HCEC 1CT (cell line): ENCODE measurements around the gene SHISA9.

Experiments used
- DNase-seq: peaks from one replicate; pipeline ENCODE4 v3.0.0-alpha.2; 2017

SHISA9 gene

DNA sequence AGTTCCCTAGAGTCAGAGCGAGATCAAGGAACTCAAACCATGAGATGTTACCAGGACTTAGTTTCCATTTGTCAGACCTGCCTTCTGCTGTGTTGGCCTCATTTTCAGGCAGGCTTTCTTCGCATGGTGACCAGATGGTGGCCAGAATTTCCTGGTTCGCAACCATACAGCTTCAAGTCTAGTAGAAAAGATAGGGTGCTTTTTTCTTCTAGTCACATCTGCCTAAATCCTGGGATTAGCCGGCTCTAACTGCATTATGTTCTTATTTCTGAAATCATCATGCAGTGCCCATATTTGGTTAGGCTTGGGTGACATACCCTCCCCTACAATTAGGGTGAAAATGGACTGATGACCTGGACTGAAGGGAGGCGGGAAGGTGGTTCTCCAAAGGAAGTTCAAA is 131.5 kb downstream of the SHISA9 start:
- DNase-seq = no peak

DNA sequence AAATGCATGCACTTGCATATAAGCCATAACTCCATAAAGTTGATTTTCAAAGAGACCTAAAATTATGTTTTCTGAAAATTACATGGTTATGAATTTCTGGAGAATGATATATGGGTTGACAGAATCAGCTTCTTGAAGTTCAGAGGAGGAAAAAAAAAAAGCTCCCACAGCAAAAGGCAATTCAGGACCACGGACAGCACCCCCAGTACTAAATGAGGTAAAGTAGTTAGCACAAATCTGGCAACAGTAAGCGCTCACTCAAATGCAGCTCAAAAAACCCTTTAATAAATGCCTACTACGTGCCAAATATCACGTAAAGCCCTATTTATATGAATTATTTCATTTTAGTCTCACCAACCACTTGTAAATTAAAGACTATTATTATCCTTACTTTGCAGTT is 135.2 kb downstream of the SHISA9 start:
- DNase-seq = no peak

DNA sequence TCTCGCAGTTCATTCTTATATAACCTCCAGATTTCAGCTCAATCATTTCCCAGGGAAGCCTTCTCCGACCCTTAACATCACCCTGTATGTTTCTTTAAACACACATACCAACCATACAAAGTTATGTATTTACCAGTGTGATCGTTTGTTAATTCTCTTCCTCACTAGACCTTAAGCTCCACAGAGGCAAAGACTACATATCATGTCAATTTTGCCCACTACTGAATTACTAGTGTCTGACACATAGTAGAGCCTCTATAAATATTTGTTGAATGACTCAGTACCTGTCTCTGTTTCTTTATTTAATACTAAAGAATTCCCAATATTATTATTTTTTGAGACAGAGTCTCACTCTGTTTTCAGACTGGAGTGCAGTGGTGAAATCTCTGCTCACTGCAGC is 137.2 kb downstream of the SHISA9 start:
- DNase-seq = no peak

DNA sequence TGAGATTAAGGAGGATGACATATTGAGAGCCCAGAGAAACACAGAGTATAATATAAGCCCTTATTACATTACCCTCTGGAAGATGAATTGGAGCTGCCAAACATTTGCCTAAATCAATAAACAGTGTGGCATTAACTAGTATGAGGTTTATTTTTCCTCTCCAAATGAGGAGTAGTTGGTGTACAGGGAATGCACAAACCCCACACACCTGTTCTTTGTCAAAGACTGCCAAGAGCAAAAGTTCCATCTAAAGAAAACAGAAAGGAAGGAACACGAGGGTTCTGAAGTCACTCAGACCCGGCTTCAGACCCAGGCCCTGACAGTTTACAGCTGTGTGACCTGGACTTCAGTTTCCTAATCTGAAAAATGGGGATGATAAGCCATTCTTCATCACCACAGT is 138.1 kb downstream of the SHISA9 start:
- no peak for DNase-seq

DNA sequence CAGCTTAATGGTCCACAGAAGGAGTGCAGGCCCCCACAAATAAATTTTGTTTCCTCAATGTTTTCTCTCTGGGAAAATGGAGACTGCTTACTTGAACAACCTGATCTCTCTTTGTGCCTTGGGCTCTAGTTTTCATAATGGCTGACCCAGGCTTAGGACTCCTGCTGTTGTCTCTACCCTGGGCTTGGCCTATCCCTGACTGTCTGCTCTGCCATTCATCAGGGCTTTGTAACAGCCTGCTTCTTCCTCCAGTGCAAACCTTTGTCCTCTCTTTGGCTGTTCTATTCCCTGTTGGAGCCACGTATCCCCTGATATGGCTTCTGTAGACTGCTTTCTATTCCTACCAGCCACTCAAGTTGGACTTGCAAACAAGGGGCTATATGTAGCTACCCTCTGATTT is 139.8 kb downstream of the SHISA9 start:
- no peak for DNase-seq

DNA sequence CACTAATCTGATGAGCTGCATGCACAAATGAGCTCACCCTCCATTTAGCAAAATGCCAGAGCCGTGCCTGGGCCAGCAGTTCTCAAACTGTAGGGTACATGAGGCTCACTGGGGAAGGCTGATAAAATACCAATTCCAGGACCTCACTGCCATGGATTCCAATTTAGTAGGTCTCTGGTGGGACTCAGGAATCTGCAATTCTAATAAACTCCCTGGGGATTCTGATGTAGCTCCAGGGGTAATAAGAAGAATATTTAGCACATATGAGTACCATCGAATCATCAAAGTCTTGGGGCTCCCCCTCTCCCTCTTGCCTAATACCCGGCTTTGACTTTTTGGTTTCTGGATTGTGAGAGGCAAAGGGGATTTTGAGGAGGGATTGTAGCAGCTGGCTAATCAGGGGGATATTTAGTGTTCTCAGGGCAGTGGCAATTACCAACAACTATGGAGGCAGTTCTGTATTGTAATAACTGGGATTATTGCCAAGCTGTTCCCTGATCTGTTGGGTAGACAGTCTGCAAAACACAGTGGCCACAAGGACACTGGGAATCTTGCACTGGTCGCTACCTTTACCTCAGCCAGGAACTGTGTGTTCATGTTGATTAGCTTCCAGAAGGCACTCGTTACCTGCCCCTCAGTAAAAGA is 140.4 kb downstream of the SHISA9 start:
- DNase-seq = no peak

DNA sequence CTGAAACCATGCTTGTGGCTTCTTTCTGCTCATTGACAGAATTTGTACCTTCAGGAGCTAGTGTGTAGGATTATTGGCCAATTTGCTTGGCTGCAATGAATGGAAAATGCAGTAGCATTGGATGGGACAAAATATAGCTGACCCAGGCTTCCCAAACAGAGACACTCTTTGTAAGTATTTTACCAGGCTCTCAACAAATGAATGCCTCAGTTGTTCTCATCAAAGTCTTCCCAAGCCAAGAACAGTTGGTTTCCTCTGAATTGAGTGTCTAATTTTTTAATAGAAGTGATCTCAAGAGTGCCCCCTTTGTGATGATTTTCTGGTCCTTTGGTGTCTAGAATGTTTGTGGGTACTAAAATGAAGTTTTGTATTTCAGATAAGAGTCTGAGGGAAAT is 140.9 kb downstream of the SHISA9 start:
- no peak for DNase-seq

DNA sequence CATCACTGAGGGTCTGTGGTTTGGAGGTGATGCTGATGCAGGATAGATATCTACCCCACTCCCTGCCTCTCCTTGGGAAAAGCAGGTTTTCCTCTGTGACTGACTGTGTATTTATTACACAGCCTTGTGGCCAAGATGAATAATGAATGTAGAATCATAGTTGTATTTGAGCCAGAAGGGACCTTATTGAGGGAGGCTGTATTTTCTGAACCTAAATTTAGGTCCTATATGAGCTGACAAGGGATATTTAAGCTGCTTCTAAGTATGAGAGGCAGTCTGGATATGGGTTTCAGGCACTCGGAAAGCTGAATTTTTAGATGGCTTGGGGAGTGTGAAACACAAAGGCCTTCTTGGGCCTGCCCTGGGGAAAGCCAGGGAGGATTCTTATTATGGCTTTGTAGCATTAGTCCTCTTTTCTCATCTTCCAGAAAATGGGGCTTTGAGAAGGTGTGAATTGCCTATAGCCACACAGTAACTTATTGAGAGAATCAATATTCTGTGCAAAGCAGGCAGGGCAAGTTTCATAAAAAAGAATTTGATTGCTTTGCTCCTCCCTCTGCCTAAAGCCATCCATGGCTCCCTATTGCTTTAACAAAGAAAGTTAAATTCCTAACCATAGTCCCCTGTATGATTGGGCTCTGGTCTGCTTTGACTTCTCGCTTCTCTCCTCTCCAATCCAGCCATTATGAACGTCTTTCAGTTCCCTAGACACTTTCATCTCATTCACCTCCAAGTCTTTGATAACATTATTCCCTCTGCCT is 144.8 kb downstream of the SHISA9 start:
- DNase-seq = no peak

DNA sequence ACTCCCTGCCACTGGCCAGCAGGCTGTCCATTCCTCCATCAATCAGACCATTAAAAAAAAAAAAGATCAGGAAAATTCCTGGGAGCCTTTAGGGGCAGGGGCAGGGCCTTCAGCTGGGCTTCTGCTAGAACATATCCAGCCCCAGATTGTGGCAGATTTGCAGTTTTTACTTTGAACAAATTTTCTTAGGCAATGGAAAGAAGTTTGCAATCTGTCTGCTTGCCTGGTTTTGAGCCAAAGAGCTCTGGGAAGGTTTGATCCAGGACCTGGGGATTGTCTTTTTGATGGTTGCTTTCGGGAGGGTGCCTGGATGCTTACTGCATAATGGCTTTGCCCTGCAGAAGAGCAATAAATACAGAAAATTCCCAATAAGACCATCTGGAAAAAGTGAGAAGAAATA is 145.9 kb downstream of the SHISA9 start:
- DNase-seq = no peak

DNA sequence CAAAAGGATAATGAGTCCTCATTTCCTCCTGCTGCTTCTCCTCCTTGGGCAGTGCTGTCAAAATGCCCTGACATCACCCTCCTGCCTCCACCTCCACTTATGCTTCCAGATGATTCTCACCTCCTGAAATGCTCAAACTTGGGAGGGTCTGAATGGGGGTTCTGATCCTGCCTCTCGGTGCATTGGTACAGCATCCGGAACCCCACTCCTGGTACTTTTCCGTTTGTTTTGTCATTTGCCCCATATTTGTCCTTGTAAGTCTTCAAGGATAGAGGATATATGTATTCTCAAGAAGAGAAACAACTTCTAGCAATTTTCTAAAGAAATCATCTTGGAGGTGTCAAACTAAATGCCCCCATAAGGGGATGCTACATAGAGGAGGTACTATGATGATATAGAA is 148.3 kb downstream of the SHISA9 start:
- no peak for DNase-seq

DNA sequence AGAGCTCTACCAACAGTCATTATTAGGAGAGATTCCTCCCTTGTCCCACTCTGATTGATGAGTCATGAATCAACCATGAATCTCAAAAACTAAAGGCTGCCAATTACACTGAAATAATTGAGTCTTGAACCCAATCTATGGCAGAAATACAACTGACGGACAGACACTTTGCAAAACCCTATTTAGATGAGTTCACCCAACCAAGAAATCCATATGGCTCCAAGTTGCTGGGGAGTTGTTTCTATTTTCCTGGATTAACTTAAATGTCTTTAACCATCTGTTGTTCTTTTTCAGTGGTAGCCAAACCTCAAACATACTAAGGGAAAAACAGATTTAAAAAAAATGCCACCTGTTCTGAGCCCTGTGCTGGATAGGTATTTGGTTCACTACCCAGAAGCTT is 151.0 kb downstream of the SHISA9 start:
- DNase-seq = no peak

DNA sequence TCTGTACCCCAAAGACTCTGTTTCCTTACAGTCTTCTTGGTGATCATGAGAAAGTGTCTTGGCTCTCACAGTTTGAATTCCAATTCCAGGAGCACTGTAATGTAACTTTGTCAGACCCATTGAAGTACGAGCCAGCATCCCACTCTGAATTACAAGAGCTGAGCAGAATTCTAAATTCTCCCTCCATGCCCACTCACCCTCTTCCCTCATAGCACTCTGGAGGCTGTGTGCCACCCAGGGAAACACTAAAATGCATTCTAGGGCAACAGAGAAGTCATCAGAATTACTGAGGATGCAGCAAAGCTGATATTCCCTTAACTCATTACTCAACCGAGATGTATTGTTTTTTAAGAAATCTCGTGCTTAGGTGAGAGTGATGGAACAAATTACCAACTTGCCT is 154.1 kb downstream of the SHISA9 start:
- no peak for DNase-seq

DNA sequence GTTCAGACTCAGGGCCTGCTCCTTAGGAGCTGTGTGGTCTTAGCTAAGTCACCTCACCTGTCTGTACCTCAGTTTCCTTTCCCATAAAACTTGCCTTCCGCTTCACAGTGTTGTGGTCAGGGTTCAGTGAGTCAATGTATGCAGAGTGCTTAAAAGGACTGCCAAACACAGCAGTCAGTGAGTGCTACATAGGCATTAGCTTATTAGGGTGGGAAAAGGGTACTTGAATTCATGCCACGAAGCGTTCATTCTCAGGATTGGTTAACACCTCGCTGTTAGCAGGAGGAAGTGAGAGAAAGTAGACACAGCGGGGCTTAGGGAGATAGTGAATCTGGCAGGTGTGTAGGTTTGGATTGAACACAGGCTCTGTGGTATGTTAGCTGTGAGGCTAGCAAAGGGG is 155.2 kb downstream of the SHISA9 start:
- no peak for DNase-seq

DNA sequence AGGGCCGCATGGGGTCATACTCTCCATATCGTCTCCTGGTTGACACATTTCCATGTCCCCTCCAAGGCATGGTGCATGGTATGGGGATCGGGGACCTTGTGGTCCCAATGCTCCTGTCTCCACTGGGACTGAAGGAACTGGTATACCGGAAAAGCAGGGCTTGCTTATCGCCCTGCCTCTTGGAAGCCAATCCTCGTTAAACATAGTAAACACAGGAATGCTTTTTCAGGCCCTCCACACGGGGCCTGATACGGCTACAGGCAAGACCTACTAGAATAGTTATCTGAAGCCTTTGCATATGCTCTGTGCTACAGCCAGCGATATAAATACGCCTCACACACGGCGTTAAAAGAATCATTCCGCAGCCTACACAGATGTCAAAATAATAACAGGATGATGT is 159.5 kb downstream of the SHISA9 start:
- no peak for DNase-seq

DNA sequence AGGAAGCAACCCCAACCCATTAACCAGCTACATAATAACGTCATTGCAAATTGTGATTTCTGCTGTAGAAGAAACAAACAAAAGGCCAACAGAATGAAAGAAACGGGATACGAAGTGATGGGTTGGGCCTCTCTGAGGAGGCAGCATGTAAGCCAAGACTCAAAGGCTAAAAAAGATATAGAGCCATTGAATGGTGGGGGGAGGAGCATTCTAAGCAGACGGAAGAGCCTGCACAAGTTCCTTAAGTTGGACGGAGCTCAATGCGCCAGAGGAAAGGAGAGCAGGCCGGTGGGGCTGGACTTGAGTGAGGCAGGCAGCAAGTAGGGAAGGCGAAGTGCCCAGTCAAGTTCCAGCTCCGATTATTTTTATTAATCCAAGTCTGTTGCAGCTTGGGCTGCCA is 160.3 kb downstream of the SHISA9 start:
- no peak for DNase-seq

DNA sequence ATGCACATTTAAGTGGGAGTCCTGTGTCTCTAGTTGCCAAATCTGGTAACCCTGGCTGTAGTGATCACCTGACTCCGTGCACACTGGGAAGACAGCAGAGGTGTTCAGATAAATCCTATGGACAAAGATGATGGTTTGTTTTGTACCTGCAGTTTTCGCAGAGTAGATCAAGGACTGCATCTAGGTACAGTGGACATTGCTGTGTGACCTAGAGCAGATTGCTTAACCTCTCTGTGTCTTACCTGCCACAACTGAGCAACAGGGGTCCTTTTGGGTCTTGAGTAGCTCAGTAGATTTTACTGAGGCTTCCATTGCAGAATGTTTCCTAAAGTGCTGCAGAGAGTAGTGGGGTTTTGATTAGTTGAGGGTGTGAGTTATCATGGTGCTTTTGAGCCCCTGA is 160.8 kb downstream of the SHISA9 start:
- no peak for DNase-seq

DNA sequence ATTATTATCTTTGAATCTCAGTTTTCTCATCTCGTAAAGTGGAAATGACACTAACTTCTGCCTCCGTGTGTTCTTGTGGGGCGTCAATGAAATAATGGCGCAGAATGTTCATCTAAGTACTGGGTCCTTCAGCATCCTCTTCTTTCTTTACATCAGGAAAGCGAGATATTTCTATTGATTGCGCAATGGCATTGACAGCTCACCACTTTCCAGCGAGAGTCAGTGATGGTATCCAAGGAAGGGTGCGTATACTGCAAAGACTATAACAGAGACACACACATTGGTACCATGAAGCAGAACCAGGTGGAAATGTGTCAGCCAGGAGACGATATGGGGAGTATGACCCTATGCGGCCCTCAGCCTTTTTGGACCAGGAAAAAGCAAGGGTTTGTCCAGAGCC is 162.1 kb downstream of the SHISA9 start:
- no peak for DNase-seq

DNA sequence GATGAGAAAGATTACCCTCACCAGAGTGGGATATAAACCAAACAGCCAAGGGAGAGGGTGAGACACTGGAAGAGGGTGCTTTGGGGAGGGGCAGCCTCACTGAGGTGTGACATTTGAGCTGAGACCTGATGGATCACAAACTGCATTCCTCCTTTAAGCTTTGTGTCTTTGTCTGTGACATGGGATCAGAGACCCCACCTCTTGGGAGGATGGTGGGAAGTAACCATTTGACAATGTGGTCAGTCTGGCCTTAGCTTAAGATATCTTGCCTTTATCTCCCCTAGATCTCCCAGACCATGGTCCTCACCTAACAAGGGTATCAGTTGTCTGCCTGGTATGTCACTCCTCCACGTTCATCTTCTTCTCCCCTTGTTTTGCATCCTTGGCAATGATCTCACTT is 163.4 kb downstream of the SHISA9 start:
- no peak for DNase-seq

DNA sequence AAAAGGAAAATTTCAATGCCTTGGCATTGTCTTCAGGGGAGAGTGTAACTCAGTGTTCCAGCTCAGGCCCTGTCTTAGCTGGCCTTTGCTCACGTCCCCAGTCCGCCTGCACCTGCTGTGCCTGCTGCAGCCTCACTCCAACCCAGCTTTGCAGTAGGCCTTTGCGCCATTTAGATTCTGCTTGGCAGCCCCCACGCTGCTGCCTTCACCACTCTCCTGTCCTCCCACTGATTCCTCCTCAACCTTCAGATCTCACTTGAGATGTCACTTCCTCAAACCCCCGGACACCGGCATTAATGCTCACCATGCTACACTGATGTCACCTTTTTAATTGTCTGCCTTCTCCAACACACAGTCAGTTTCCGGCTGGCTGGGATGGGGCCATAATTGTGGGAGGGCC is 166.2 kb downstream of the SHISA9 start:
- no peak for DNase-seq

DNA sequence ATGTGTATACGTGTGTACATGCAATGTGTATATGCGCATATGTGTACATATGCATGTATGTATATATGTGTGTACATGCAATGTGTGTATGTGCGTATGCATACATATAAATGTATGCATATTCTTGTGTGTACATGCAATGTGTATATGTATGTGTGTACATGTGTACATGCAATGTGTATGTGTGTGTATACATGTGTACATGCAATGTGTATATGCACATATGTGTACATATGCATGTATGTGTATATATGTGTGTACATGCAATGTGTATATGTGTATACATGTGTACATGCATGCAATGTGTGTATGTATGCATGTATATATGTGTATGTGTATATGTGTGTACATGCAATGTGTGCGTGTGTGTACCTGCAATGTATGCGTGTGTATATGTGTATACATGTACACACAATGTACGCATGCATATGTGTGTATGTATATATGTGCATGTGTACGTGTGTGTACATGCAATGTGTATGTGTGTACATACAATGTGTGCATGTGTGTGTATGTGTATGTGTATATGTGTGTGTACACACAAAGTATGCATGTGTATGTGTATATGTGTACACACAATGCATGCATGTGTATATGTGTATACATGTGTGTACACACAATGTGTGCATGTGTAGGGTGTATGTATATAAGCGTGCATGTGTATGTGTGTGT is 167.7 kb downstream of the SHISA9 start:
- DNase-seq = no peak

DNA sequence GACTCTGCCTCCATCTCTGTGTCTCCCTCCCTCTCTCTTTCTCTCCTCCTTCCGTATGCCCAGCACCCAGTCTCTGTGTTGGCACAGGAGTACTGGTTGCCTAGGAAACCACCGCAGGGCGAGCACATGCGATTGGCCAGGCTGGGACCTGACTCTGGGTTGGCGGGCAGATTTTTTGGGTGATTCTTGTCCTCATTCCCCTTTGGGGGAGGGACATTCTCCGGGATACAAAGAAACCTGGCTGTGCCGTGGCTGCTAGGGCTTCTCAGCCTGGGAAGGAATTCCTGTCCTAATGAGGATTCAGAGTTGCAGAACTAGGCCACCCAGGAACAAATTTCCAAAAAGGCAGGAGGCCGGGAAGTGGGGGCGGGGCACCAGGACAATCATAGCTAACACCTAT is 168.9 kb downstream of the SHISA9 start:
- DNase-seq = no peak

DNA sequence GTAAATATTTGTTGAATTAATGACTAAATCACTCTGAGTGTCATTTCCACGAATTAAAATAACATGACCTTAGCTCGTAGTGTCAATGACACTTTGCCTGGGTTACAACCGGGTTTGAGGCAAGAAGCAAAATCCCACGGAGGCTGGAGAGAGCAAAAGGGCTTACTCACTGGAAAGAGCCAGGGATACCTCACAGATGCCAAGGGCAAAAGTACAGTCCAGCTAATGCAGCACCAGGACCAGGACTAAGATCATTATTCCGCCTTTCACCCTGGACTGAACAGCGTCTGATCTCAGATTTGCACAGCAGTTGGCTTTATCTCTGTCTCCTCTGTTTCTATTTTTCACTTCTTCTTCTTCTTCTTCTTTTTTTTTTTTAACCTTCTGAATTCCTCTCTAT is 175.5 kb downstream of the SHISA9 start:
- no peak for DNase-seq

DNA sequence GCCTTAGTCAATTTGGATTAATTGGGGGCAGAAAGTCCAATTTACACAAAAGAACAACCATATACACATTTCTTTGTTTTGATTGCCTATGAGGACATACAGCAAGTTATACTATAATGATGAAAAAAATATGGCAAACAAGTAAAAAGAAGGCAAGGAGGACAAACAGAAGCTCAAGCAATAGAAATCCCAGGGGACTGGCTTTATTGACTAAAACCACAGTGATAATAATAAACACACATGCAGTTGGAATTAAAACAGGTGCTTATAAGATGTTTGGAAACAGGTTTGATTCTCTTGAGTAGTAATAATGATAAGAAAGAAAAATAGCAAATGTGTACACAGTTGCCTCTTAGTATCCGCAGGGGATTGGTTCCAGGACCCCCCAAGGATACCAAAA is 176.4 kb downstream of the SHISA9 start:
- DNase-seq = no peak

DNA sequence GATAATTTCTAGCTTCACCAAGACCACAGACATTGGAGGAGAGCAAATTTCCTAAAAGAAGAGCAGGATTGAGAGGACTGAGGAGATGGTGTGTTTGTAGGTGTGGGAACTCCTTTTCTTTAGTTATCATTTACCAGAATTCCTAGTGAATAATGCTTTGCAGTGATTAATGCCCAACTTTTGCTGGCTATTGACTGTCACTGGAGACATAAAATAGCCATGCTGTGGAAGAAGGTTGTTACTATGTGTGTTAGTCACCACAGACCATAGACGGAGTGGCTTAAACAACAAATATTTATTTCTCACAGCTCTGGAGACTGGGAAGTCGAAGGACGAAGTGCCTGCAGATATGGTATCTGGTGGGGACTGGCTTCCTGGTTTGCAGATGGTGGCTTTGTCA is 179.1 kb downstream of the SHISA9 start:
- no peak for DNase-seq
